CD4-positive, alpha-beta T cell (primary cell): Measurements from ENCODE around the gene TMPRSS11F. TPM values are rescaled to one million over a fixed set of nuclear protein-coding genes. Genes with fewer than 3 reads are reported as not detected.

Experiments used
- ATAC-seq: fragments of 200-7000 bp; cut with Tn5 transposase; one replicate; pipeline ENCODE4 v1.10.0; 2022; ENCODE audit warnings: mild to moderate bottlenecking; ENCODE audit not compliant: poor library complexity
- CTCF ChIA-PET: fragments of 350-600 bp; sonication (Branson Sonifier 250); formaldehyde crosslinking; loops from one replicate; lab custom pipeline; 2021; ENCODE audit warnings: antibody characterized with exemption, inconsistent platforms; lab: Charles Lee
- POLR2A ChIA-PET: fragments of 350-600 bp; sonication (Branson Sonifier 250); formaldehyde crosslinking; loops from one replicate; lab custom pipeline; 2021; ENCODE audit warnings: antibody characterized with exemption, inconsistent platforms; lab: Charles Lee
- DNase-seq, 14 experiments: peaks; one replicate each; pipeline ENCODE4 v3.0.0-alpha.2; 2013 to 2020; ENCODE audit warnings: mixed read lengths in 2 of 14
- H3K27ac ChIP-seq, 2 donors: one replicate each; pipeline versions ENCODE4 v1.5.1 to v1.7.0; 2013; ENCODE audit warnings: low read length in 2 of 2, low read depth in 1 of 2, mild to moderate bottlenecking in 1 of 2
- H3K27me3 ChIP-seq, 2 experiments: 1 replicate in 1 of 2; 2 replicates in 1 of 2; pipeline versions ENCODE4 v1.6.1 to v1.7.0; 2013; ENCODE audit warnings: low read length in 2 of 2, control low read depth in 1 of 2, mild to moderate bottlenecking in 1 of 2, moderate library complexity in 1 of 2; ENCODE audit not compliant: insufficient read depth in 2 of 2, control insufficient read depth in 1 of 2
- H3K36me3 ChIP-seq: one replicate; pipeline ENCODE4 v1.6.1; 2013; ENCODE audit warnings: low read length, control low read depth; ENCODE audit not compliant: insufficient read depth
- H3K4me1 ChIP-seq: one replicate; pipeline ENCODE4 v1.6.1; 2013; ENCODE audit warnings: low read length, control low read depth; ENCODE audit not compliant: insufficient read depth
- H3K4me3 ChIP-seq: one replicate; pipeline ENCODE4 v1.5.1; 2013; ENCODE audit warnings: mild to moderate bottlenecking, low read length, moderate library complexity
- H3K9me3 ChIP-seq, 2 experiments: 1 replicate in 1 of 2; 2 replicates in 1 of 2; pipeline versions ENCODE4 v1.6.1 to v1.7.0; 2013; ENCODE audit warnings: low read length in 2 of 2, mild to moderate bottlenecking in 2 of 2, control low read depth in 1 of 2, moderate library complexity in 1 of 2; ENCODE audit not compliant: control insufficient read depth in 1 of 2, insufficient read depth in 1 of 2
- H3K27ac Mint-ChIP-seq: one replicate; pipeline ENCODE4 v1.8.0; 2020; ENCODE audit warnings: mixed read lengths
- H3K27me3 Mint-ChIP-seq: one replicate; pipeline ENCODE4 v1.8.0; 2021; ENCODE audit warnings: mixed read lengths
- H3K36me3 Mint-ChIP-seq: one replicate; pipeline ENCODE4 v1.8.0; 2021; ENCODE audit warnings: low read depth, mixed read lengths
- H3K4me1 Mint-ChIP-seq: one replicate; pipeline ENCODE4 v1.8.0; 2021; ENCODE audit warnings: low read depth, mixed read lengths
- H3K4me3 Mint-ChIP-seq: one replicate; pipeline ENCODE4 v1.8.0; 2020; ENCODE audit warnings: mild to moderate bottlenecking, mixed read lengths
- H3K9me3 Mint-ChIP-seq: one replicate; pipeline ENCODE4 v1.8.0; 2020; ENCODE audit warnings: mixed read lengths
- CTCF ChIP-seq: fragments of 200-600 bp; IDR thresholded peaks from one replicate; pipeline ENCODE4 v1.8.0; 2022; ENCODE audit warnings: antibody characterized with exemption, mild to moderate bottlenecking
- intact Hi-C, 2 experiments: fragments of 100-400 bp; cut with DNase I in 1 of 2; cut with micrococcal nuclease in 1 of 2; formaldehyde crosslinking; loops; one replicate each; pipeline versions ENCODE4 v1.15.1 to v1.9.0; 2023 to 2025; cut with DNase I, micrococcal nuclease
- polyA plus RNA-seq, 2 donors: library from polyadenylated mRNA; unstranded; fragments of 120-200 nt; gene quantifications; one replicate each; pipeline ENCODE4 v1.2.1, GENCODE V29; 2013
- total RNA-seq, 174 experiments: library from RNA in 2 of 174; stranded (reverse) in 2 of 174; gene quantifications; one replicate each; pipeline ENCODE4 v1.2.3 and lab custom pipeline; 2021 to 2026

The TMPRSS11F gene
- not detected for total RNA-seq
- not detected for polyA plus RNA-seq (2013, experiment 1 of 2)
- not detected for polyA plus RNA-seq (2013, experiment 2 of 2)
- 0 to 0.14 (median 0) reads per million in 172 experiments for total RNA-seq (lab: John Stamatoyannopoulos, UW)

GRCh38 chr4:68129793-68130192, at the start of gene TMPRSS11F:
Gene TMPRSS11F (minus strand): TSS chr4:68129869. CDS start chr4:68129820, 49 bp downstream.
- H3K4me1 ChIP-seq: no peaks in the 10 kb centered on the region
- peaks cover 4% of the 10 kb centered on the region for H3K27me3 Mint-ChIP-seq
- H3K4me3 Mint-ChIP-seq: no peak within 1 kb of the TSS
- H3K27ac Mint-ChIP-seq: no peak within 1 kb of the TSS
- intact Hi-C loops: no loop called here
- no peaks in the 10 kb centered on the region for H3K4me1 Mint-ChIP-seq
- no peak within 1 kb of the TSS for H3K4me3 ChIP-seq
- ATAC-seq (no peak), DNase-seq (no peak)
- ChIA-PET POLR2A (no interaction called here), CTCF (no interaction called here)
- H3K36me3 ChIP-seq: no peaks in the 10 kb centered on the region
- H3K27ac ChIP-seq: no peak within 1 kb of the TSS
- no peaks in the 10 kb centered on the region for H3K36me3 Mint-ChIP-seq
- peaks cover 4% of the 10 kb centered on the region for H3K9me3 Mint-ChIP-seq
- TF ChIP-seq CTCF: no peak
- no peaks in the 10 kb centered on the region for H3K9me3 ChIP-seq
- no peaks in the 10 kb centered on the region for H3K27me3 ChIP-seq

GRCh38 chr4:68176904-68177303, 47.2 kb upstream of the TMPRSS11F start:
- no peaks in the 10 kb centered on the region for H3K27me3 ChIP-seq
- DNase-seq (no peak), ATAC-seq (no peak)
- ChIA-PET POLR2A (no interaction called here), CTCF (no interaction called here)
- H3K36me3 ChIP-seq: no peaks in the 10 kb centered on the region
- H3K27ac Mint-ChIP-seq: no peak overlapping the region
- no peak for TF ChIP-seq CTCF
- H3K27me3 Mint-ChIP-seq: peaks cover 12% of the 10 kb centered on the region
- H3K4me3 Mint-ChIP-seq: no peak overlapping the region
- H3K27ac ChIP-seq: no peak overlapping the region
- no peaks in the 10 kb centered on the region for H3K4me1 Mint-ChIP-seq
- H3K4me3 ChIP-seq: no peak overlapping the region
- H3K4me1 ChIP-seq: no peaks in the 10 kb centered on the region
- H3K36me3 Mint-ChIP-seq: no peaks in the 10 kb centered on the region
- no peaks in the 10 kb centered on the region for H3K9me3 Mint-ChIP-seq
- H3K9me3 ChIP-seq: no peaks in the 10 kb centered on the region
- intact Hi-C loops: loop anchor here (5.0 kb wide), 2 partner anchors 630 to 1090 kb away; partner anchors contain the start of gene CENPC (in 2 of the 2)

GRCh38 chr4:68176500-68176899, 46.8 kb upstream of the TMPRSS11F start:
- intact Hi-C loops: loop anchor here (5.0 kb wide), 2 partner anchors 629 to 1089 kb away; partner anchors contain the start of gene CENPC (in 2 of the 2)
- H3K27ac ChIP-seq: no peak overlapping the region
- no peak for TF ChIP-seq CTCF
- H3K36me3 ChIP-seq: no peaks in the 10 kb centered on the region
- Mint-ChIP-seq H3K4me1 (no peaks in the 10 kb centered on the region), H3K36me3 (no peaks in the 10 kb centered on the region), H3K27me3 (peaks cover 12% of the 10 kb centered on the region), H3K9me3 (no peaks in the 10 kb centered on the region), H3K4me3 (no peak overlapping the region), H3K27ac (no peak overlapping the region)
- no peak overlapping the region for H3K4me3 ChIP-seq
- ChIA-PET CTCF (no interaction called here), POLR2A (no interaction called here)
- no peaks in the 10 kb centered on the region for H3K9me3 ChIP-seq
- ATAC-seq: no peak
- DNase-seq: no peak
- no peaks in the 10 kb centered on the region for H3K27me3 ChIP-seq
- no peaks in the 10 kb centered on the region for H3K4me1 ChIP-seq
